Astrocyte (in vitro differentiated cells and primary cell): ENCODE measurements around the gene SSBP3. TPM values are rescaled to one million over a fixed set of nuclear protein-coding genes. Genes with fewer than 3 reads are reported as not detected.
A peak's percentile ranks its signal among the peaks of the same experiment; 100 is the strongest.

Source experiments
- DNase-seq: peaks from one replicate; pipeline ENCODE4 v3.0.0-alpha.2; 2010; ENCODE audit warnings: low read depth
- FAIRE-seq: peaks from 2 replicates; lab custom pipeline; 2011; peaks lifted over from hg19 to GRCh38; lab: Jason Lieb, UNC
- H2AFZ ChIP-seq: 2 replicates; pipeline ENCODE4 v1.6.0; 2012; ENCODE audit warnings: low read depth, low read length, inconsistent platforms
- H3K27ac ChIP-seq: 2 replicates; pipeline ENCODE4 v1.5.1; 2011; ENCODE audit warnings: low read depth, low read length, inconsistent platforms
- H3K27me3 ChIP-seq: 2 replicates; pipeline ENCODE4 v1.6.0; 2011; ENCODE audit warnings: low read length, inconsistent platforms; ENCODE audit not compliant: insufficient read depth
- H3K36me3 ChIP-seq: 2 replicates; pipeline ENCODE4 v1.5.1; 2011; ENCODE audit warnings: low read length, inconsistent platforms; ENCODE audit not compliant: insufficient read depth
- H3K4me1 ChIP-seq: 2 replicates; pipeline ENCODE4 v1.5.1; 2011; ENCODE audit warnings: low read length, inconsistent platforms; ENCODE audit not compliant: insufficient read depth
- H3K4me2 ChIP-seq: 2 replicates; pipeline ENCODE4 v1.6.0; 2012; ENCODE audit warnings: low read length, inconsistent platforms
- H3K4me3 ChIP-seq: 2 replicates; pipeline ENCODE4 v1.5.1; 2011; ENCODE audit warnings: low read depth, mild to moderate bottlenecking, low read length, inconsistent platforms; ENCODE audit not compliant: insufficient read depth
- H3K79me2 ChIP-seq: 2 replicates; pipeline ENCODE4 v1.6.0; 2012; ENCODE audit warnings: mild to moderate bottlenecking, low read length, inconsistent platforms; ENCODE audit not compliant: insufficient read depth
- H3K9ac ChIP-seq: 2 replicates; pipeline ENCODE4 v1.6.0; 2012; ENCODE audit warnings: mild to moderate bottlenecking, low read length, inconsistent platforms
- H3K9me3 ChIP-seq: 2 replicates; pipeline ENCODE4 v1.5.1; 2012; ENCODE audit warnings: low read depth, mild to moderate bottlenecking, low read length, inconsistent platforms; ENCODE audit not compliant: insufficient read depth
- H4K20me1 ChIP-seq: 2 replicates; pipeline ENCODE4 v1.6.0; 2012; ENCODE audit warnings: low read length, inconsistent platforms; ENCODE audit not compliant: insufficient read depth
- H3K27ac Mint-ChIP-seq: one replicate; pipeline ENCODE4 v1.8.0; 2021; ENCODE audit warnings: mild to moderate bottlenecking, mixed read lengths; ENCODE audit not compliant: unreplicated experiment
- H3K27me3 Mint-ChIP-seq: one replicate; pipeline ENCODE4 v1.8.0; 2021; ENCODE audit warnings: low read depth, mixed read lengths; ENCODE audit not compliant: unreplicated experiment
- H3K36me3 Mint-ChIP-seq: one replicate; pipeline ENCODE4 v1.8.0; 2021; ENCODE audit warnings: low read depth, mixed read lengths; ENCODE audit not compliant: unreplicated experiment
- H3K4me1 Mint-ChIP-seq: one replicate; pipeline ENCODE4 v1.8.0; 2021; ENCODE audit warnings: low read depth, mixed read lengths; ENCODE audit not compliant: unreplicated experiment
- H3K4me3 Mint-ChIP-seq: one replicate; pipeline ENCODE4 v1.8.0; 2021; ENCODE audit warnings: mild to moderate bottlenecking, moderate library complexity, mixed read lengths; ENCODE audit not compliant: unreplicated experiment
- H3K9me3 Mint-ChIP-seq: one replicate; pipeline ENCODE4 v1.8.0; 2021; ENCODE audit warnings: mild to moderate bottlenecking, mixed read lengths; ENCODE audit not compliant: unreplicated experiment
- EZH2 ChIP-seq: IDR thresholded peaks from 2 replicates; pipeline ENCODE4 v1.6.1; 2012; ENCODE audit warnings: mild to moderate bottlenecking, low read length, inconsistent platforms; ENCODE audit not compliant: insufficient read depth
- total RNA-seq: library from RNA; stranded (reverse); gene quantifications from 2 replicates; pipeline ENCODE4 v1.2.1, GENCODE V29; 2021
- TF ChIP-seq, protein P1 (sequence below): IDR thresholded peaks from 2 replicates; pipeline ENCODE4 v1.5.1; 2011; ENCODE audit warnings: low read depth, mild to moderate bottlenecking, inconsistent platforms, low read length, moderate library complexity; ENCODE audit not compliant: insufficient read depth

The SSBP3 gene
- total RNA-seq, 1 donor from 2014 or later, result 89.8 TPM

- FAIRE-seq, result no peak
- Histone ChIP-seq H3K27ac (no peak overlapping the region), H2AFZ (no peak overlapping the region), H3K36me3 (no peaks in the 10 kb centered on the region), H3K9ac (no peak overlapping the region), H3K4me3 (no peak overlapping the region), H3K4me1 (no peaks in the 10 kb centered on the region), H4K20me1 (peaks cover 98% of the 10 kb centered on the region), H3K79me2 (peaks cover 54% of the 10 kb centered on the region), H3K27me3 (no peaks in the 10 kb centered on the region), H3K9me3 (no peaks in the 10 kb centered on the region), H3K4me2 (no peak overlapping the region)
- H3K4me1 Mint-ChIP-seq, result peaks cover 20% of the 10 kb centered on the region
- no peak for DNase-seq
- H3K9me3 Mint-ChIP-seq, result no peaks in the 10 kb centered on the region
- peak overlapping the region; percentile 66 for H3K4me3 Mint-ChIP-seq
- H3K27ac Mint-ChIP-seq, result no peak overlapping the region
- H3K36me3 Mint-ChIP-seq, result peaks cover 26% of the 10 kb centered on the region
- TF ChIP-seq, protein P1, sequence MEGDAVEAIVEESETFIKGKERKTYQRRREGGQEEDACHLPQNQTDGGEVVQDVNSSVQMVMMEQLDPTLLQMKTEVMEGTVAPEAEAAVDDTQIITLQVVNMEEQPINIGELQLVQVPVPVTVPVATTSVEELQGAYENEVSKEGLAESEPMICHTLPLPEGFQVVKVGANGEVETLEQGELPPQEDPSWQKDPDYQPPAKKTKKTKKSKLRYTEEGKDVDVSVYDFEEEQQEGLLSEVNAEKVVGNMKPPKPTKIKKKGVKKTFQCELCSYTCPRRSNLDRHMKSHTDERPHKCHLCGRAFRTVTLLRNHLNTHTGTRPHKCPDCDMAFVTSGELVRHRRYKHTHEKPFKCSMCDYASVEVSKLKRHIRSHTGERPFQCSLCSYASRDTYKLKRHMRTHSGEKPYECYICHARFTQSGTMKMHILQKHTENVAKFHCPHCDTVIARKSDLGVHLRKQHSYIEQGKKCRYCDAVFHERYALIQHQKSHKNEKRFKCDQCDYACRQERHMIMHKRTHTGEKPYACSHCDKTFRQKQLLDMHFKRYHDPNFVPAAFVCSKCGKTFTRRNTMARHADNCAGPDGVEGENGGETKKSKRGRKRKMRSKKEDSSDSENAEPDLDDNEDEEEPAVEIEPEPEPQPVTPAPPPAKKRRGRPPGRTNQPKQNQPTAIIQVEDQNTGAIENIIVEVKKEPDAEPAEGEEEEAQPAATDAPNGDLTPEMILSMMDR, result no peak
- no peak for TF ChIP-seq EZH2
- H3K27me3 Mint-ChIP-seq, result no peaks in the 10 kb centered on the region
Measured at GRCh38 chr1:54371038-54371941, 34.9 kb downstream of the SSBP3 start.

DNA sequence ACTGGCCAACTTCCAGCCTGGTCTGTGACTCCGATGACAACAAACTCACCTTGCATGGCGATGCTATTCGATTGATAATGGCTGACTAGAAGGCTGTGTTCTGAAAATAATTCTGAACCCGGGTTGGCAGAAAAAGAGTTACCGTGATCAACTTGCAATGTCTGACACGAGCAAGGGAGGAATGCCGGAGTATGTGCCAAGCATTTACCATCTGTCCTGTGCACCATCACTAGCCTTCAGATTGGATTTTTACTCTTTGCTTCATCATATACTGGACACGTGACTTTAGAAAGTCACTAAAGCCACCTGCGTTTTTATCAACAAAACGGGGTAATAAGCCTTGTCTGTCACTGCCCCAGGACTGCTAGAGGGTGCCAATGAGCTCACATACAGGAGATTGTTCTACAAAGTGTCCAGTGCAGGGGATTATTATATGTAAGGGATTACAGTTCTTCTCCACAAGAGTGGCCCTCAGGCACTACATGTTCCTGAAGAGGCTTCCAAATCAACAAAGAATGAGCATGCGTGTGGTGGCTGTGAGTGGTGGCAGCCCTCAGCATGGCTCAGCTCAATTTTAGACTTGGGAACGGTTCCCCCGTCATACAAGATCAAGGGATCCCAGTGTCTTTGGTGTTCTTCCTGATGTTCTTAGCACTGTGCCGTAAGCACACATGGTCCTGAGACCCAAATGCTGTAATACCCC is 35.8 kb downstream of the SSBP3 start:
- H3K4me1 Mint-ChIP-seq, result peaks cover 16% of the 10 kb centered on the region
- Histone ChIP-seq H3K27me3 (no peaks in the 10 kb centered on the region), H3K36me3 (no peaks in the 10 kb centered on the region), H3K27ac (no peak overlapping the region), H3K9ac (no peak overlapping the region), H3K4me1 (no peaks in the 10 kb centered on the region), H2AFZ (no peak overlapping the region), H4K20me1 (peaks cover 97% of the 10 kb centered on the region), H3K4me3 (no peak overlapping the region), H3K79me2 (peaks cover 48% of the 10 kb centered on the region), H3K9me3 (no peaks in the 10 kb centered on the region), H3K4me2 (no peak overlapping the region)
- H3K36me3 Mint-ChIP-seq, result peaks cover 31% of the 10 kb centered on the region
- FAIRE-seq (no peak), DNase-seq (no peak)
- TF ChIP-seq, protein P1, result no peak
- no peaks in the 10 kb centered on the region for H3K27me3 Mint-ChIP-seq
- H3K27ac Mint-ChIP-seq, result no peak overlapping the region
- no peaks in the 10 kb centered on the region for H3K9me3 Mint-ChIP-seq
- H3K4me3 Mint-ChIP-seq, result no peak overlapping the region
